A673 (cell line): Measurements from ENCODE around the gene OR8S1. TPM values are rescaled to one million over a fixed set of nuclear protein-coding genes. Genes with fewer than 3 reads are reported as not detected.
"Not testable (repeated sequence)": the region's sequence is repeated elsewhere in the genome, so short reads cannot be mapped to it uniquely, and the experiment has no call there.

Experiments
- BruUV-seq: library from RNA; stranded (reverse); fragments of 400-500 nt; replicated peaks from 2 replicates; lab custom pipeline; 2021; lab: Mats Ljungman, UMichigan
- CTCF ChIA-PET: fragments of 300-600 bp; sonication (Branson Sonifier 250); formaldehyde crosslinking; loops from one replicate; lab custom pipeline; 2022; ENCODE audit warnings: antibody characterized with exemption; lab: Charles Lee
- POLR2A ChIA-PET: fragments of 300-600 bp; sonication (Branson Sonifier 250); formaldehyde crosslinking; loops from one replicate; lab custom pipeline; 2022; ENCODE audit warnings: antibody characterized with exemption; ENCODE audit not compliant: low non-redundant PET; lab: Charles Lee
- DNase-seq: peaks from one replicate; pipeline ENCODE4 v3.0.0-alpha.2; 2015; ENCODE audit warnings: low spot score
- H3K27ac ChIP-seq: fragments of 200-600 bp; sonication (generic); 2 replicates; pipeline ENCODE4 v1.5.1; 2016; ENCODE audit warnings: mixed run types, low read depth, mild to moderate bottlenecking, mixed read lengths, antibody characterized with exemption, low read length; ENCODE audit not compliant: poor library complexity, severe bottlenecking
- H3K27me3 ChIP-seq: fragments of 200-600 bp; sonication (generic); replicated peaks from 2 replicates; pipeline ENCODE4 v1.6.1; 2017; ENCODE audit warnings: mixed run types, low read depth, mild to moderate bottlenecking, mixed read lengths, antibody characterized with exemption, low read length; ENCODE audit not compliant: insufficient read depth, poor library complexity
- H3K36me3 ChIP-seq: fragments of 200-600 bp; sonication (generic); 2 replicates; pipeline ENCODE4 v1.6.1; 2016; ENCODE audit warnings: mixed run types, mild to moderate bottlenecking, mixed read lengths, antibody characterized with exemption, low read length; ENCODE audit not compliant: insufficient read depth, poor library complexity, severe bottlenecking
- H3K4me1 ChIP-seq: fragments of 200-600 bp; sonication (generic); 2 replicates; pipeline ENCODE4 v1.6.1; 2017; ENCODE audit warnings: mixed run types, mild to moderate bottlenecking, mixed read lengths, antibody characterized with exemption, low read length; ENCODE audit not compliant: insufficient read depth, poor library complexity, severe bottlenecking
- H3K4me3 ChIP-seq: fragments of 200-600 bp; sonication (generic); 2 replicates; pipeline ENCODE4 v1.5.1; 2016; ENCODE audit warnings: low read depth, mixed run types, mild to moderate bottlenecking, mixed read lengths, low read length; ENCODE audit not compliant: poor library complexity, severe bottlenecking
- H3K9me3 ChIP-seq: fragments of 200-600 bp; sonication (generic); 2 replicates; pipeline ENCODE4 v1.6.1; 2016; ENCODE audit warnings: mixed run types, low read depth, mild to moderate bottlenecking, mixed read lengths, antibody characterized with exemption, low read length; ENCODE audit not compliant: poor library complexity, severe bottlenecking
- CTCF ChIP-seq: fragments of 300-800, 200-600 bp; sonication (generic); conservative IDR thresholded peaks from 2 replicates; pipeline ENCODE4 v1.5.1; 2017; ENCODE audit warnings: low read depth, mild to moderate bottlenecking, antibody characterized with exemption, low read length, moderate library complexity, mixed read lengths
- EZH2 ChIP-seq: fragments of 200-600 bp; sonication (generic); IDR thresholded peaks from 2 replicates; pipeline ENCODE4 v1.6.1; 2017; ENCODE audit warnings: borderline replicate concordance, low read depth, mild to moderate bottlenecking, mixed read lengths, antibody characterized with exemption, low read length; ENCODE audit not compliant: poor library complexity, severe bottlenecking
- intact Hi-C: fragments of 100-400 bp; cut with micrococcal nuclease; formaldehyde crosslinking; loops from one replicate; pipeline ENCODE4 v1.10.0; 2022; ENCODE audit not compliant: unreplicated experiment
- total RNA-seq: library from RNA; stranded (reverse); gene quantifications from 2 replicates; pipeline ENCODE4 v1.2.3, GENCODE V29; 2021

Gene OR8S1
- total RNA-seq, 1 experiment from 2014 or later: not detected

- TF ChIP-seq EZH2: no peak
- no peaks in the 10 kb centered on the region for H3K36me3 ChIP-seq
- H3K27ac ChIP-seq: no peak overlapping the region
- ChIA-PET CTCF (no interaction called here), POLR2A (no interaction called here)
- no peak for DNase-seq
- intact Hi-C loops: no loop called here
- peaks cover 17% of the 10 kb centered on the region for H3K27me3 ChIP-seq
- no TSS peak for BruUV-seq
- no peaks in the 10 kb centered on the region for H3K9me3 ChIP-seq
- no peak overlapping the region for H3K4me3 ChIP-seq
- no peaks in the 10 kb centered on the region for H3K4me1 ChIP-seq
Observed at GRCh38 chr12:48508987-48509386, 16.4 kb upstream of the OR8S1 start.

- Histone ChIP-seq H3K9me3 (no peaks in the 10 kb centered on the region), H3K4me1 (no peaks in the 10 kb centered on the region), H3K4me3 (no peak overlapping the region), H3K27ac (no peak overlapping the region), H3K36me3 (no peaks in the 10 kb centered on the region), H3K27me3 (peaks cover 16% of the 10 kb centered on the region)
- TF ChIP-seq EZH2: no peak
- no peak for TF ChIP-seq CTCF
- ChIA-PET POLR2A (no interaction called here), CTCF (no interaction called here)
- DNase-seq: no peak
- intact Hi-C loops: no loop called here
- BruUV-seq: no TSS peak
Observed at GRCh38 chr12:48510111-48510510, 15.3 kb upstream of the OR8S1 start.

GRCh38 chr12:48512855-48513254 is 12.6 kb upstream of the OR8S1 start:
- Histone ChIP-seq H3K27me3 (peaks cover 14% of the 10 kb centered on the region), H3K4me3 (no peak overlapping the region), H3K27ac (no peak overlapping the region), H3K36me3 (no peaks in the 10 kb centered on the region), H3K4me1 (no peaks in the 10 kb centered on the region), H3K9me3 (no peaks in the 10 kb centered on the region)
- POLR2A ChIA-PET: no interaction called here
- TF ChIP-seq EZH2 (no peak), CTCF (no peak)
- intact Hi-C loops: no loop called here
- no peak for DNase-seq
- CTCF ChIA-PET: no interaction called here
- no TSS peak for BruUV-seq

GRCh38 chr12:48514728-48515127 is 10.7 kb upstream of the OR8S1 start:
- no peak overlapping the region for H3K27ac ChIP-seq
- no peak overlapping the region for H3K4me3 ChIP-seq
- H3K36me3 ChIP-seq: no peaks in the 10 kb centered on the region
- intact Hi-C loops: no loop called here
- no TSS peak for BruUV-seq
- H3K9me3 ChIP-seq: no peaks in the 10 kb centered on the region
- ChIA-PET POLR2A (no interaction called here), CTCF (no interaction called here)
- no peaks in the 10 kb centered on the region for H3K4me1 ChIP-seq
- no peak for TF ChIP-seq CTCF
- TF ChIP-seq EZH2: no peak
- DNase-seq: no peak
- H3K27me3 ChIP-seq: peaks cover 13% of the 10 kb centered on the region

- intact Hi-C loops: not testable (repeated sequence)
Observed at GRCh38 chr12:48520381-48520780, 5.1 kb upstream of the OR8S1 start.

More at GRCh38 chr12:48520381-48520780, 5.1 kb upstream of the OR8S1 start:
- H3K9me3 ChIP-seq, H3K4me3 ChIP-seq, DNase-seq, BruUV-seq, H3K4me1 ChIP-seq, CTCF ChIA-PET, H3K36me3 ChIP-seq, H3K27ac ChIP-seq, POLR2A ChIA-PET: not testable (repeated sequence)
- H3K27me3 ChIP-seq: peaks cover 17% of the 10 kb centered on the region
